GF-D8 (cell line): Measurements from ENCODE around the gene HTR3C.
"Not testable (repeated sequence)": the region's sequence is repeated elsewhere in the genome, so short reads cannot be mapped to it uniquely, and the experiment has no call there.

Source experiments
- DNase-seq: peaks from one replicate; lab custom pipeline; 2025; lab: John Stamatoyannopoulos, UW

Gene HTR3C, protein sequence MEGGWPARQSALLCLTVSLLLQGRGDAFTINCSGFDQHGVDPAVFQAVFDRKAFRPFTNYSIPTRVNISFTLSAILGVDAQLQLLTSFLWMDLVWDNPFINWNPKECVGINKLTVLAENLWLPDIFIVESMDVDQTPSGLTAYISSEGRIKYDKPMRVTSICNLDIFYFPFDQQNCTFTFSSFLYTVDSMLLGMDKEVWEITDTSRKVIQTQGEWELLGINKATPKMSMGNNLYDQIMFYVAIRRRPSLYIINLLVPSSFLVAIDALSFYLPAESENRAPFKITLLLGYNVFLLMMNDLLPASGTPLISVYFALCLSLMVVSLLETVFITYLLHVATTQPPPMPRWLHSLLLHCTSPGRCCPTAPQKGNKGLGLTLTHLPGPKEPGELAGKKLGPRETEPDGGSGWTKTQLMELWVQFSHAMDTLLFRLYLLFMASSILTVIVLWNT

DNA sequence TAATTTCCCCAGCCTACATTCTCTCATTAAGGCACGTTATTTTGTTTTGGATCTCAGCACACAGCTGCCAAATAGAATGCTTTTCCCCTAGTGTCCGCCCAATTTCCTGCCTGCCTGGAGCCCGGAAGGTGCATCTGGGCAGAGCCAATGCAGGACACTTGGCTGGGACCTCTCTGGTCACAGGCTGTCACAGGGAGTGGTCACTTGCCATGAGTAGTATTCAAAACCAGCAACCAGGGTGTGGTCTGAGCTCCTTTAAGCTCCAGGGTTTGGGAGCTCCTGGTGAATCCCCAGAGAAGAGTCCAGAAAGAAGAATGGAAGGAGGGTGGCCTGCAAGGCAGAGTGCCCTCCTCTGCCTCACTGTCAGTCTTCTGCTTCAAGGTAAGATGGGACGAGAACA is at the start of gene HTR3C:
HTR3C (plus strand) TSS at position 281 of the 400 bp plus-strand sequence; CDS start at position 315, 34 bp downstream.
- DNase-seq = no peak

DNA sequence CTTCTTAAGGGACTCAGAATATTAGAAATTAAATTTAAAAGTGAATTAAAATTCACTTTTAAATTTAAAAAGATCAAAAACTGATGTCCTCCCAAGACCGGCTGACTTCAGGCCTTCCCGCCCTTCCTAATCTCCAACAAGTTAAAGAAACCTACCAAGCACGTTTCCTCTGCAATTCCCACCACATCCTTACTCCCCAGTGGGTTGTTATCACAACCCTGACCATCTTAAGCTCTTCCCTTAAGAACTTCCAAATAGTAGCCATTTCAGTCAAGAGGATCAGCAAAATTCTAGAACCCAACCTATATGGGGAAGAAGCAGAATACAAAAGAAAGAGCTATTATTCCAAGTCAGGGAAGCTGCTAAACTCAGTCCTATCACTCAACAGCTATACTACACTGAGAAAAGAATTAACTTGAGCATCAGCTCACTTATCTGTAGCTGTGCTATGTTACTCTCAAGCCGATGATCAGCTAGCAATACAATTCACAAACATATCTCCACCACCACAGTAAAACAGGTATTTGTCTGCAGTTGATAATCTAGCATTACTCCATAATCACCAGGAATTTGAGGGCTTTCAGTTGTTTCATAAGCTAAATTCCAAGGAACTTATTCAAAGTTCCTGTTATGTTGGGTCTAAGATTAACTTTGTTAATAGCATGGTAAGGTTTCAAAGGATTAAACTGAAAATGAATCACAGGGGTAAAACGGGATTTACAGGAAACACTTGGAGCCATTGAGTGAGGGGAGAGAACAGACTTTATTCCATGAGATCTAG is 49.5 kb upstream of the HTR3C start:
- no peak for DNase-seq

DNA sequence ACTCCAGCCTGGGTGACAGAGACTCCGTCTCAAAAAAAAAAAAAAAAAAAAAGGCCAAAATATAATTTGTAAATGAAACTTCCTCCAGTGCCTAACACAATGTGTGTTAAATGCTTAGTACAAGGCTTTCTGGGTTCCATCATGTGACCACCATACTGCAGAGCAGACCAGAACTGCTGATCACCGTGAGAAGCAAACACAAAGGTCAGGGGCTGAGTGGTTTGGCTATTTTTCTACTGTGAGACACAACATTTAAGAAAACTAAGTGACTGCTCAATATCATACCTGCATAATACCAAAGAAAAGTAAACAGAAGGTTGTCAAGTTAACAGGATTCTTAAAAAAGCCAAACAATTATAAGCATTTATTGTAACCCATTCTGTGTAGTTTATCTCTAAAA is 48.4 kb upstream of the HTR3C start:
- DNase-seq = no peak

DNA sequence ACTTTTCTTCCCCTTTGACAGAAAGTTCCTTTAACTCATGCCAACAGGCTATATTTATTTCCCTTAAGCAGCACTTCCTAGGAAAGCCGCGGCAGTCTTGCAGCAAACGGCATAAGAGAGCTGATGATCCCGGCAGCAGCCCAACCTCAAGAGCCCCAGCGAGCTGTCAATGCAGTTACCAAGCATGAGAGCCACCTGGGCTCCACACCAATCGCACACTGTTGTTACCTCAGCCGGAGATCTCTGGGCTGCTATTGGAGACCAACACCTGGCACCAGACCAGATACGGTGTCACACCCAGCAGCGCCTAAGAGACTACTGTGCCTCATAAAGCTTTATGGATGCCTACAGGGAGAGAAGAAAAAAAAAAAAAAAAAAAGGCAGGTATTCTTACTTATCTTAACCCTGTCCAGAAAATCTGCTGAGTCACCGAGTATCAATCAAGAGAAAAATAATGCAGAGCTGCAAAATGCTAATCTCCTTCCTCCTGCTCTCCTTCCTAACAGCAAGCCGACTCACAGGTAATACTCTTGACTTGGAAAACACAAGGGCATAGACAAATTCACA is 46.8 kb upstream of the HTR3C start:
- DNase-seq = peak; percentile 65

DNA sequence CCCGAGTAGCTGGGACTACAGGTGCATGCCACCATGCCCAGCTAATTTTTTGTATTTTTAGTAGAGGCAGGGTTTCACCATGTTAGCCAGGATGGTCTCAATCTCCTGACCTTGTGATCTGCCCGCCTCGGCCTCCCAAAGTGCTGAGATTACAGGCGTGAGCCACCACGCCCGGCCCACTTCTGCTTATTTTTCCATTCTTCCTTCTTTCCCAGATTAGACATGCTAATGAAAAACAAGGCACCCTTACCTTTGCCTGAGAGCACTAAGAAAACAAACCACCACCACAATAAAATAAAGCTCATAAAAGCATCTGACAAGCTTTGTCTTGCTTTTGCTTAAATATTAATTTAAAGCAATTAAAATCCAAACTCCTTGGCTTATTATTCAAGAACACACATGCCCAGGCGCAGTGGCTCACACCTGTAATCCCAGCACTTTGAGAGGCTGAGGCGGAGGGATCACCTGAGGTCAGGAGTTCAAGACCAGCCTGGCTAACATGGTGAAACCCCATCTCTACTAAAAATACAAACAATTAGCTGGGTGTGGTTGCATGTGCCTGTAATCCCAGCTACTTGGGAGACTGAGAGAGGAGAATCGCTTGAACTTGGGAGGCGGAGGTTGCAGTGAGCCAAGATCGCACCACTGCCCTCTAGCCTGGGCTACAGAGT is 45.6 kb upstream of the HTR3C start:
- DNase-seq = not testable (repeated sequence)

DNA sequence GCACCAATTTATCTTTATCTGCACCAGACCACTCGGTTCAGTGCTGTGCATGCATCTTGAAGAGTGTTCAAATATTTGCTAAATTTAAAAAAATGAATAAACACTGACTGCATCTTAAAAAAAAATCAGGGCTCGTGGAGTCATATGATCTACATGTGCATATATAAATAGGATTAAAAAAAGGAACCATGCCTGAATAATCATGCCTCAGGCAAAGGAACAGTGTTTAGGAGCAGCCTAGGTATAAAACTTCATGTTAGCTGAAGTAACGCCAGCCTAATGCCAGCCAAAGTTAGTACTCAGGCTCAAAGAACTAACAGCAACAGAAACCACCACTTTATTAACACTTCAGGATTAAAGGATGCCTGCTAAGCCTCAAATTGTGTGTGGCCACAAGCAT is 44.7 kb upstream of the HTR3C start:
- DNase-seq = no peak

DNA sequence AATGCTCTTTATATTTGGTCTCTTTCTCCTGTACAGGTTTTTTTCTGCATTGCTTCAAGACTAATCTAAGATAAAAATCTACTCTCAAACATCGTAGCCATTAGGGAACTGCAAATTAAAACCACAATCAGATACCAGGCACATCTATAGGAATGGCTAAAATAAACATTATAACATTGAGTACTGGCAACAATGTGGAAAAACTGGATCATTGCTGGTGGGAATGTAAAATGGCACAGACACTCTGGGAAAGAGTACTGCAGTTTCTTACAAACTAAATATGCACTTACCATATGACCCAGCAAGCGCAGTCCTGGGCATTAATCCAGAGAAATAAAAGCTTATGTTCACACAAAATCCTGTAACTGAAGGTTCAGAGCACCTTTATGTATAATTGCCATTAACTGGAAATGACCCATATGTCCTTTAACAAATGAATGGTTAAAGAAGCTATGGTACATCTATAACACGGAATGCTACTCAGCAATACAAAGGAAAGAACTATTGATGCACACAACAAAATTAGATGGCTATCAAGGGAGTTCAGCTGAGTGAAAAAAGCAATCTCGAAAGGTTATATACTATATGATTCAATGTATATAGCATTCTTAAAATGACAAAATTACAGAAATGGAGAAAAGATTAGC is 41.5 kb upstream of the HTR3C start:
- DNase-seq = no peak

DNA sequence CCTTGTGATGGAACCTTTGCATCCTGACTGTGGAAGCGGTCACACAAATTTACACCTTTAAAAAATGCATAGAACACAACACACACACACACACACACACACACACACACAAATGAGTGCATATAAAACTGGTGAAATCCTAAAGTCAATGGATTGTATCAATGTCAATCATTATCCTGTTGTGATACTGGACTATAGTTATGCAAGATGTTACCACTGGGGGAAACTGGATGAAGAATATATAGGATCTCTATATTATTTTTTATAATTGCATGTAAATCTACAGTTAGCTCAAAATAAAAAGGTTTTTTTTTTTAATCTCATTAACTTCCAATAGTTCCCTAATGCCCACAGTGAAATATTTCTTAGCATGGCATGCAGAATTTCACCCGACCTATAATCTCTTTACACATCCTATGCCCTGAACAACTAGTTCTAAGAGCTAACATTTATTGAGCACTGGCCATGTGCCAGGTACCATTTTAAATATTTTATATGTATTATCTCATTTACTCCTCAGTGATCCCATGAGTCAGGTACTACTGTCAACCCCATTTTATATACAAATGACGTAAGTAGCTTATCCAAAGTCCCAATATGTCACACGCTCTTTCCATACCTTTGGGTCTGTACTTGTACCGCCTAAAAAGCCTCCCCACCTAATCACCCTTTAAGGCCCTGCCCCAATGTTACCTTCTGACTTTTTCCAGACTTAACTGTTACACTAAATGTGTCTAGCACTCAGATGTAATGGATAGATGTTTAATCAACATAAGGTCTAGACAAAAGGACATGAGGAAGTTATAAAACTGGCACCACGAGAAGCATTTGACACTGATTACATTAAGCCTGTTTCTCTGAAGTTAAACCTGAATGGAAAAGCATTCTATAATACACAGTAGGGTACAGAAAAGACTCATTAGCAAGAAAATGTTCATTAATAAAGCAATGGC is 40.6 kb upstream of the HTR3C start:
- DNase-seq = no peak

DNA sequence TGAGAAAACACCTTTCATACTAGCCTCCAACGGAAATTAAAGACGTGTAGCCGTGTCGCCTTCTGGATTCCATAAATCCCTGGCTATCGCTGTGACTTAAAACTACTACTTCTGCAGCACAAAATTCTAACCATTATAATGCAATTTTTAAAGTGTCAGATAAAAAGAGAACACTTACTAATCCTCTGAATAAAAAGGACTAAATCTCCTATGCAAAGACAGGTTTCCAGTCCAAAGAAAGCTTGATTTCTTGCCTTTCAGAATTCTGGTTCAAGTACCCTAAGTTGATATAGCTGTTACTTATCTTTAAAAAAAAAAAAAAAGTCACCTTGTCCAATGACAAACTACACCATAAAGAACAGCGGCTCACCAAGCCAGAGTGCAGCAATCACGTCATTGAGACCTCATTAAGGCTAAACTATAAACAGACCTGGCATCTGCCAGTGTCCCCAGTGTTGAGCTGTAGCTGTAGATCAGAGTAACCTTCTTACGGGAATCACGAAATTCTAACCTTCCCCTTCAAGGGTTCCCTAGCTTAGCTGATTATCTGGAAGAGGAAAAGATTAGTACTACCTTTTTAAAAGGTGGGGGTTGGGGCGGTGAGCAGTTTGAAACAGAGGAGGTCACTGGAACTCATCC is 37.3 kb upstream of the HTR3C start:
- no peak for DNase-seq

DNA sequence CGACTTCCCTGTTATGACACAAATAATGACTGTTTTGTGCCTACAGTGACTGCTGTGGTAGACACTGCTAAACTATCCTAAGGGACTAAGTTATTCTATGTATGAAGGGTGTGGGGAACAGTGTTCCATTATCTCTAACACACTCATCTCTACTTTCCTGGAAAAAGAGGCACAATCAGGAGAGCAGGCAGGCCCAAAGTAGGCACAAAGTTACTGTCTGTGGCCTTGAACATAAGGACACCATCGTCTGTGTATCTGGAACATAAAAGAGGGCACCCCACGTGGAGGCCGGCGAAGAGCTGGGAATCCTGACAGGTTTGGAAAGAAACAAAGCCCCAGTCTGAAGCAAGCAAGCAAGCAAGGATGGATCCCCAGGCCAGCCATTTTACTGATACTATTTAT is 36.7 kb upstream of the HTR3C start:
- DNase-seq = no peak

DNA sequence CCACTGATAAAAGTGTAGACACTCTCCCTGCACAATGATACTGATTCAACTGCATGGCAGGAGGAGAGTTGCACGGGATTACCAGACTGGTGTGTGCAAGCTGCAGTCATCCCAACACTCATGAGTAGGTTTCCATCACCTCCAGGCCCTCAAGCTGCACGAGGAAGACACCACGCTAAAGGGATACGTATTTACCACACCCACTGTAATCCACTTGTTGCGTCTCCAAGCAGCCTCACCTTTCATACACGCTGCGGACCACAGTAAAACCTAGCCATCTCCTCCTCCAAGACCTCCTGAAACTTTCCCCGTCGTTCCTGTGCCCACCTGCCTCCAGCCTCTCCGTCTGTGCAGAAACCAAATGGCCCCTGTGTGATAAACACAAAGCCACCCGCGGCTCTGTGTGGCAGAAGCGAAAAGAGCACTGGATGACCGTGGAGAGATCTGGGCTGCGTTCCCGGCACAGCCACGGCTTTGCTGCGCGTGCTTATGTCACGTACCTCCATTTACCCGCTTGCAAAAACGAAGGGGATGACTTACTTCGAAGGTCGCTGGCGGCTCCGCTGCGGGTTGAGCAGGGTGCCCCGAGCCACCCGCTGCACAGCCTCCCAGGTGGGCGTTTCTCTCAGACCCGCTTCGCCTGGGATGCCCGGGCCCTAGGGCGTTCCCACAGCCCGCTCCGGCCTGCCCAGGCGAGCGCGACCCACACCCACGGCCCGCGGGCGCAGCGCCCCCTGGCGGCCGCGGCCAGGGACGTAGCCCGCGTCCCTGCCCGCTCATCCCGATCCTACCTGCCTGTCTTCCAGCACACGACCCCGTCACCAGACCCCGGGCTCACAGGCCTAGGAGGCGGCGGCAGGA is 35.8 kb upstream of the HTR3C start:
- no peak for DNase-seq

DNA sequence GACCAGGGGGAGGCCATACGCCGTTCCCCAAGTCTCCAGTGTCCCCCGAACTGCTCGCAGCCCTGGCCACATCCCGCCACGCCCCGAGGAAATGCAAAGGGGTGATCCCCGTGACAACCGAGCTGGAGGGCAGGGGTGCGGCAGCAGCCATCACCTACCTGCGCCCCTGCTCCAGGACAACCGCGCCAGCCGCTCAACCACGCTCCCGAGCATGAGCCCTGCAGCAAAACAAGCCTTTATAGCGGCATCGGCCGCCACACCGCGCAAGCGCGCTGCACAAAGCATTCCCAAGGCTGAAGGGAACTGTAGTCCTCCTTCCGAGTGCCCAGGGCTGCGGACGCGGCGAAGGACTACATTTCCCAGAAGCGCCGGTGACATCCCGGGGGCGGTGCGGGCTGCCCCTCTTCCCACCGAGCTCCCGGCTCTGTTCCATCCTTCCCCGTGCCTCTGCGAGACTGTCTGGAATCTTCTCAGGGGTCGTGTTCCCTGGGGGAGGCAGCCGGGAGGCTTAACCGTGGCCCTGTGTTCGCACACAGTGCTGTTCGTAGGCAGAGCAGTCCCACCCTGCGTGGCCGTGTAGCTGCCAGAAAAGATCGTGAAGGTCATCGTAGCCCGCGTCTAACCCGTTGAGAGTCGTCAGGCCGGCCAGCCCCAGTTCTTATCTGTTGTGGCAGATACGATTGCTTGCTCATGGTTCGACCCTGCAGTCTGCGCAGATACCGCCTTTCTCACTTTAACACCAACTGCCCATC is 35.0 kb upstream of the HTR3C start, which contains the start of gene ABCC5:
ABCC5 (minus strand) TSS at position 213 of the 752 bp plus-strand sequence. CDS start 3,492 bp downstream, outside the sequence.
- DNase-seq = peak; percentile 71

DNA sequence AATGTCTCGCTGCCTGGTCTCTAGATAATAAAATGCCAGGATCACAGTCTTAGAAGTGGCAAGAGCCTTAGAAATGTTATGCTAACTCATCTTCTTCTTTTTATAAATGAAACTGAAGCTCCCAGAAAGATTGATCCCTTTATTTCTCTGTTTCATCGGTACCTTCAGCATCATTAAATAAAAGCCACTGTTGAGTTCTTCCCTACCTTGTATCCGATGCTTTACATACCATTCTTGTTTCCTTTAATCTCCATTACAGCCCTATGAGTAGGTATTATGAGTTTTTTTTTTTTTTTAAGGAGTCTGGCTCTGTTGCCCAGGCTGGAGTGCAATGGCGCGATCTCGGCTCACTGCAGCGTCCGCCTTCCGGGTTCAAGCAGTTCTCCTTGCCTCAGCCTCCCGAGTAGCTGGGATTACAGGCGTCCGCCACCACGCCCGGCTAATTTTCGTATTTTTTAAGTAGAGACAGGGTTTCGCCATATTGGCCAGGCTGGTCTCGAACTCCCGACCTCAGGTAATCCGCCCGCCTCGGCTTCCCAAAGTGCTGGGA is 34.3 kb upstream of the HTR3C start:
- DNase-seq = no peak

DNA sequence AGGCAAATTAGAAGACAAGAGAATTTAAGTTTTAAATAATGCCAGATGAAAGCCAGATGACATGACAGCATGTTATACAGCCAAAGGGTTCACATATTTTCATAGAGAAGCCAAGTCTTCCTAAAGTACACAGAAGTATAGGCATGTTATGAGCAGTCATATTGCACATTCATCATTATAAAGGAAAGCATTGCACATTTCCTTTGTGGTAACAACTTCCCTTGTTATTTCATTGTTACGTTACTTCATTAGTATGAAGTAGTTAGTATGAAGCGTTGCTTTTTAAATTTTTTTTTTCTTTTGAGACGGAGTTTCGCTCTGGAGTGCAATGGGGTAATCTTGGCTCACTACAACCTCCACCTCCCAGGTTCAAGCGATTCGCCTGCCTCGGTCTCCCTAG is 30.5 kb upstream of the HTR3C start:
- peak; percentile 86 for DNase-seq

DNA sequence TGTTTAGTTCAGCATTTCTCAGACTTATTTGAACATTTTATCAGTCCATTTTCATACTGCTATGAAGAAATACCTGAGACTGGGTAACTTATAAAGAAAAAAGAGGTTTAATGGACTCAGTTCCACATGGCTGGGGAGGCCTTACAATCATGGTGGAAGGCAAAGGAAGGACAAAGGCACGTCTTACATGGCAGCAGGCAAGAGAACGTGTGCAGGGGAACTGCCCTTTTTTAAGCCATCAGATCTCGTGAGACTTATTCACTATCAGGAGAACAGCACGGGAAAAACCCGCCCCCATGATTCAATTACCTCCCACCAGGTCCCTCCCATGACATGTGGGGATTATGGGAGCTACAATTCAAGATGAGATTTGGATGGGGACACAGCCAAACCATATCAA is 27.6 kb upstream of the HTR3C start:
- DNase-seq = not testable (repeated sequence)

DNA sequence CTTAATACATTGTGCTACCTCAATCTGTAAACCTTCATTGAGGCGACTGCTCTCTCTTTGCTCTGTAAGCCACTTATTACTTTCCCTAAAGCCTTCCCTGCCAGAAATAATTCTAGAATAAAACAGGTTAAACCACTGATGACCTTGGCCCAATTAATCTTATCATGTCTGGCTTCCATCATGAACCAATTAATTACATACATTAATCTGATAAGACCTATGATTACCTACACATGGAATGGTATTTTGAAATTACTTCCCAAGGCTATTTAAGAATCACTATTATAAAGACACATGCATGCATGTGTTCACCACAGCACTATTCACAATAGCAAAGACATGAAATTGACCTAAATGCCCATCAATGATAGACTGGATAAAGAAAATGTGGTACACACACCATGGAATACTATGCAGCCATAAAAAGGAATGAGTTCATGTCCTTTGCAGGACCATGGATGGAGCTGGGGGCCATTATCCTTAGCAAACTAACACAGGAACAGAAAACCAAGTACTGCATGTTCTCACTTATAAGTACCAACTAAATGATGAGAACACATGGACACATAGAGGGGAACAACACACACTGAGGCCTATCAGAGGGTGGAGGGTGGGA is 24.5 kb upstream of the HTR3C start:
- not testable (repeated sequence) for DNase-seq

DNA sequence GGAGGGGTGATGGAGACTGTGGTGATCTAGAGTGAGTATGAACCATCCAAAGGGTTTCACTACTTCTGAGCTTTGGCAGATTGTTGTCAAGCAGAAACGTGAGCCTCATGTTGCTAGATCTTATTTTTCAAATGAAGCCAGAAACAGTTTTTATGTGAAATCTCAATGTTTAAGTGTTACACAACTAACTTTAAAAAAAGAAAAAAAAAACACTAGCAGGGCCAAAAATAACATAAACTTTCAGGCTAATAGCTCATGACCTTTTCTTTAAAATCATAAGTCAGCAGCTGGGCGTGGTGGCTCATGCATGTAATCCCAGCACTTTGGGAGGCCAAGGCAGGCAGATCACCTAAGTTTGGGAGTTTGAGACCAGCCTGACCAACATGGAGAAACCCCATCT is 23.4 kb upstream of the HTR3C start:
- DNase-seq = no peak

DNA sequence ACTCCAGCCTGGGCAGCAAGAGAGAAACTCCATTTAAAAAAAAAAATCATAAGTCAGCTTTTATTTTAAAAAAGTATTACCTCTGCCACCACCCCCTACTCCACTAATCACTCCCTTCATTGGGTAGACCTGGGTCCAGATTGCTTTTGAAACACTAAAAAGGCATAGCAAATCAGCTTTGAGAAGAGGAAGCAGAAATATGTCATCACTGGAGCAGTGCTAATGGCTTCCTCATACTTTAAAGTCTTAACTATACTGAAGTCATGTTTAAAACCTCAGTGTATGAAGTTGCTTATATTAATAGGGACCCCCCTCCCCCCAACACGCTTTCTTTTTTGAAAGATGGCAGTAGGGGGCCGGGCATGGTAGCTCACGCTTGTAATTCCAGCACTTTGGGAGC is 22.3 kb upstream of the HTR3C start:
- no peak for DNase-seq
